Subcutaneous adipose tissue (tissue), 4 donors: ENCODE measurements around the gene ZNF536. TPM values are rescaled to one million over a fixed set of nuclear protein-coding genes. Genes with fewer than 3 reads are reported as not detected.

Experiments used
- CTCF ChIP-seq: fragments of 450-650 bp; IDR thresholded peaks from one replicate; pipeline ENCODE4 v1.5.1; 2016; ENCODE audit warnings: low read depth, mild to moderate bottlenecking, control low read depth, antibody characterized with exemption, moderate library complexity
- total RNA-seq, 4 donors: library from RNA; depleted of rRNA; stranded (reverse); fragments of >200 nt; gene quantifications; one replicate each; pipeline ENCODE4 v1.1.0, GENCODE V29; 2016

ZNF536 gene
- total RNA-seq, 4 donors from 2014 or later: under 0.01 to 0.17 TPM; not detected in 2

GRCh38 chr19:30391554-30392551, 19.7 kb downstream of the ZNF536 start:
- TF ChIP-seq CTCF: no peak

- no peak for TF ChIP-seq CTCF
Observed at GRCh38 chr19:30393046-30393445, 20.9 kb downstream of the ZNF536 start.

GRCh38 chr19:30393729-30394480, 21.7 kb downstream of the ZNF536 start:
- no peak for TF ChIP-seq CTCF

GRCh38 chr19:30394481-30395151, 22.4 kb downstream of the ZNF536 start:
- TF ChIP-seq CTCF: no peak

GRCh38 chr19:30395283-30395682, 23.1 kb downstream of the ZNF536 start:
- no peak for TF ChIP-seq CTCF

- TF ChIP-seq CTCF: no peak
Observed at GRCh38 chr19:30401956-30402355, 29.8 kb downstream of the ZNF536 start.
